Neural cell (in vitro differentiated cells): ENCODE data around the gene CLNK. TPM values are rescaled to one million over a fixed set of nuclear protein-coding genes. Genes with fewer than 3 reads are reported as not detected.

Source experiments
- H2AFZ ChIP-seq: fragments of 200-600, 300-800 bp; sonication (generic), shearing (Covaris generic); 2 replicates; pipeline ENCODE4 v1.6.0; 2014; ENCODE audit warnings: low read depth, mild to moderate bottlenecking, antibody characterized with exemption, low read length, moderate library complexity
- H3F3A ChIP-seq: fragments of 200-600 bp; shearing (Covaris generic); 2 replicates; pipeline ENCODE4 v1.6.1; 2016; ENCODE audit warnings: mild to moderate bottlenecking, moderate library complexity, mixed read lengths, antibody characterized with exemption, low read length; ENCODE audit not compliant: insufficient read depth, poor library complexity, severe bottlenecking
- H3K27ac ChIP-seq: fragments of 200-600, 300-800 bp; sonication (generic), shearing (Covaris generic); 2 replicates; pipeline ENCODE4 v1.5.1; 2014; ENCODE audit warnings: mild to moderate bottlenecking, low read length, moderate library complexity
- H3K27me3 ChIP-seq: fragments of 300-800, 200-600 bp; sonication (generic), shearing (Covaris generic); 2 replicates; pipeline ENCODE4 v1.6.0; 2014; ENCODE audit warnings: mild to moderate bottlenecking, low read depth, low read length, moderate library complexity; ENCODE audit not compliant: insufficient read depth
- H3K36me3 ChIP-seq: fragments of 300-800, 200-600 bp; sonication (generic), shearing (Covaris generic); 2 replicates; pipeline ENCODE4 v1.5.1; 2014; ENCODE audit warnings: mild to moderate bottlenecking, antibody characterized with exemption, low read length, moderate library complexity; ENCODE audit not compliant: insufficient read depth
- H3K4me2 ChIP-seq: fragments of 300-800, 200-600 bp; sonication (generic), shearing (Covaris generic); 2 replicates; pipeline ENCODE4 v1.6.0; 2014; ENCODE audit warnings: mild to moderate bottlenecking, low read length
- H3K4me3 ChIP-seq: fragments of 300-800, 200-600 bp; sonication (generic), shearing (Covaris generic); 2 replicates; pipeline ENCODE4 v1.5.1; 2014; ENCODE audit warnings: mild to moderate bottlenecking, low read length, moderate library complexity
- H3K79me2 ChIP-seq: fragments of 200-600 bp; shearing (Covaris generic); replicated peaks from 2 replicates; pipeline ENCODE4 v1.6.0; 2014; ENCODE audit warnings: mild to moderate bottlenecking, low read length, moderate library complexity; ENCODE audit not compliant: insufficient read depth
- H3K9ac ChIP-seq: fragments of 300-800, 200-600 bp; sonication (generic), shearing (Covaris generic); 2 replicates; pipeline ENCODE4 v1.6.1; 2016; ENCODE audit warnings: mild to moderate bottlenecking, low read length, mixed read lengths
- H3K9me2 ChIP-seq: fragments of 200-600 bp; shearing (Covaris generic); 2 replicates; pipeline ENCODE4 v1.6.1; 2016; ENCODE audit warnings: mild to moderate bottlenecking, low read length, mixed read lengths; ENCODE audit not compliant: insufficient read depth
- H3K9me3 ChIP-seq: fragments of 200-600, 300-800 bp; sonication (generic), shearing (Covaris generic); 2 replicates; pipeline ENCODE4 v1.6.1; 2016; ENCODE audit warnings: mild to moderate bottlenecking, mixed run types, low read length, moderate library complexity, mixed read lengths
- H4K20me1 ChIP-seq: fragments of 200-600 bp; shearing (Covaris generic); 2 replicates; pipeline ENCODE4 v1.6.1; 2016; ENCODE audit warnings: mild to moderate bottlenecking, mixed run types; ENCODE audit not compliant: insufficient read depth
- EP300 ChIP-seq: fragments of 450-650 bp; conservative IDR thresholded peaks from 2 replicates; pipeline ENCODE4 v1.6.1; 2014; ENCODE audit warnings: antibody characterized with exemption, mild to moderate bottlenecking, moderate library complexity; ENCODE audit not compliant: poor library complexity, severe bottlenecking
- EZH2 ChIP-seq: fragments of 200-600, 300-800 bp; shearing (Covaris generic), sonication (generic); IDR thresholded peaks from 2 replicates; pipeline ENCODE4 v1.6.1; 2014; ENCODE audit warnings: antibody characterized with exemption, low read length, borderline replicate concordance, mild to moderate bottlenecking; ENCODE audit not compliant: insufficient read depth, poor library complexity, severe bottlenecking
- MXI1 ChIP-seq: fragments of 450-650 bp; conservative IDR thresholded peaks from 2 replicates; pipeline ENCODE4 v1.6.1; 2014; ENCODE audit warnings: antibody characterized with exemption, mild to moderate bottlenecking; ENCODE audit not compliant: poor library complexity, severe bottlenecking
- POLR2AphosphoS5 ChIP-seq: IDR thresholded peaks from 2 replicates; pipeline ENCODE4 v1.6.1; 2012
- RAD21 ChIP-seq: fragments of 450-650 bp; conservative IDR thresholded peaks from 2 replicates; pipeline ENCODE4 v1.6.1; 2014; ENCODE audit warnings: antibody characterized with exemption, mild to moderate bottlenecking, moderate library complexity
- SMC3 ChIP-seq: fragments of 450-650 bp; conservative IDR thresholded peaks from 2 replicates; pipeline ENCODE4 v1.6.1; 2014; ENCODE audit warnings: antibody characterized with exemption, mild to moderate bottlenecking, moderate library complexity; ENCODE audit not compliant: poor library complexity
- TAF1 ChIP-seq: IDR thresholded peaks from 2 replicates; pipeline ENCODE4 v1.6.1; 2012; ENCODE audit warnings: low read depth
- polyA plus RNA-seq: library from polyadenylated mRNA; depleted of rRNA; stranded (reverse); fragments of >200 nt; gene quantifications from 2 replicates; pipeline ENCODE4 v1.2.3, GENCODE V29; 2014
- TF ChIP-seq, protein P1 (sequence below): fragments of 450-650 bp; IDR thresholded peaks from 2 replicates; pipeline ENCODE4 v1.5.1; 2014; ENCODE audit warnings: antibody characterized with exemption, mild to moderate bottlenecking, moderate library complexity; ENCODE audit not compliant: poor library complexity, severe bottlenecking
- TF ChIP-seq, protein P2 (sequence below): IDR thresholded peaks from 2 replicates; pipeline ENCODE4 v1.6.1; 2012; ENCODE audit warnings: borderline replicate concordance

The CLNK gene
- polyA plus RNA-seq, 1 donor from 2014 or later, result not detected

DNA sequence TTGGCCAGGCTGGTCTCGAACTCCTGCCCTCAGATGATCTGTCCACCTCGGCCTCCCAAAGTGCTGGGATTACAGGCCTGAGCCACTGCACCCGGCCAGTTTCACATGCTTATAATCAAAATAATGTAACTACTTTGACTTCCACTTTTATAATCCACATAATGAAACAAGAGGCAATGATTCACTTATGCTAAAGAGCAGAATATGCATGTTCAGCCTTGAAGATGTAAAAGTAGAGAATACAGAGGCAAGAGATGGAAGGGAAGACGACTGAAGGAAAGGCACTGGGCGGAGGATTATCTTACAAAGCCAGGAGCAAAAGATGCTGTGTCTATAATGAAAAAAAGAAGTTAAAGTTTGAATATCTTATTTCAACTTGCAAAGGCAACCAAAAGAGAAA is 214.1 kb downstream of the CLNK start:
- TF ChIP-seq, protein P1, sequence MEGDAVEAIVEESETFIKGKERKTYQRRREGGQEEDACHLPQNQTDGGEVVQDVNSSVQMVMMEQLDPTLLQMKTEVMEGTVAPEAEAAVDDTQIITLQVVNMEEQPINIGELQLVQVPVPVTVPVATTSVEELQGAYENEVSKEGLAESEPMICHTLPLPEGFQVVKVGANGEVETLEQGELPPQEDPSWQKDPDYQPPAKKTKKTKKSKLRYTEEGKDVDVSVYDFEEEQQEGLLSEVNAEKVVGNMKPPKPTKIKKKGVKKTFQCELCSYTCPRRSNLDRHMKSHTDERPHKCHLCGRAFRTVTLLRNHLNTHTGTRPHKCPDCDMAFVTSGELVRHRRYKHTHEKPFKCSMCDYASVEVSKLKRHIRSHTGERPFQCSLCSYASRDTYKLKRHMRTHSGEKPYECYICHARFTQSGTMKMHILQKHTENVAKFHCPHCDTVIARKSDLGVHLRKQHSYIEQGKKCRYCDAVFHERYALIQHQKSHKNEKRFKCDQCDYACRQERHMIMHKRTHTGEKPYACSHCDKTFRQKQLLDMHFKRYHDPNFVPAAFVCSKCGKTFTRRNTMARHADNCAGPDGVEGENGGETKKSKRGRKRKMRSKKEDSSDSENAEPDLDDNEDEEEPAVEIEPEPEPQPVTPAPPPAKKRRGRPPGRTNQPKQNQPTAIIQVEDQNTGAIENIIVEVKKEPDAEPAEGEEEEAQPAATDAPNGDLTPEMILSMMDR, result no peak
- no peak for TF ChIP-seq EZH2
- H3K27ac ChIP-seq, result no peak overlapping the region
- H3K36me3 ChIP-seq, result no peaks in the 10 kb centered on the region

DNA sequence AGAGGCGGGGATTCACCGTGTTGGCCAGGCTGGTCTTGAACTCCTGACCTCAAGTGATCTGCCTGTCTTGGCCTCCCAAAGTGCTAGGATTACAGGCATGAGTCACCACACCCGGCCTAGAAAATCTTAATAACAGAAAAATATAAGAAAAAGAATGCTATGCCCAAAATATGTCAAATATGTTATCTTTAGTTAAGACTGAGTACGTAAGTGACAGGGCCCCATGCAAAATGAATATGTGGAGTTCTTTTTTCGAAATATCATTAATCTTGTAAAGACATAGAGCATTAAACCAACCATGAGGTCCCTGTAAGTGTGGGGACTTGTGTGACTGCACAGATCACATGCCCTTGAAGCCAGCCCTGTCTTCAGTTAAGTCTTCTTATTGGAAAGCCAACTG is 218.4 kb downstream of the CLNK start:
- no peak overlapping the region for H3K4me3 ChIP-seq
- TF ChIP-seq, protein P2, sequence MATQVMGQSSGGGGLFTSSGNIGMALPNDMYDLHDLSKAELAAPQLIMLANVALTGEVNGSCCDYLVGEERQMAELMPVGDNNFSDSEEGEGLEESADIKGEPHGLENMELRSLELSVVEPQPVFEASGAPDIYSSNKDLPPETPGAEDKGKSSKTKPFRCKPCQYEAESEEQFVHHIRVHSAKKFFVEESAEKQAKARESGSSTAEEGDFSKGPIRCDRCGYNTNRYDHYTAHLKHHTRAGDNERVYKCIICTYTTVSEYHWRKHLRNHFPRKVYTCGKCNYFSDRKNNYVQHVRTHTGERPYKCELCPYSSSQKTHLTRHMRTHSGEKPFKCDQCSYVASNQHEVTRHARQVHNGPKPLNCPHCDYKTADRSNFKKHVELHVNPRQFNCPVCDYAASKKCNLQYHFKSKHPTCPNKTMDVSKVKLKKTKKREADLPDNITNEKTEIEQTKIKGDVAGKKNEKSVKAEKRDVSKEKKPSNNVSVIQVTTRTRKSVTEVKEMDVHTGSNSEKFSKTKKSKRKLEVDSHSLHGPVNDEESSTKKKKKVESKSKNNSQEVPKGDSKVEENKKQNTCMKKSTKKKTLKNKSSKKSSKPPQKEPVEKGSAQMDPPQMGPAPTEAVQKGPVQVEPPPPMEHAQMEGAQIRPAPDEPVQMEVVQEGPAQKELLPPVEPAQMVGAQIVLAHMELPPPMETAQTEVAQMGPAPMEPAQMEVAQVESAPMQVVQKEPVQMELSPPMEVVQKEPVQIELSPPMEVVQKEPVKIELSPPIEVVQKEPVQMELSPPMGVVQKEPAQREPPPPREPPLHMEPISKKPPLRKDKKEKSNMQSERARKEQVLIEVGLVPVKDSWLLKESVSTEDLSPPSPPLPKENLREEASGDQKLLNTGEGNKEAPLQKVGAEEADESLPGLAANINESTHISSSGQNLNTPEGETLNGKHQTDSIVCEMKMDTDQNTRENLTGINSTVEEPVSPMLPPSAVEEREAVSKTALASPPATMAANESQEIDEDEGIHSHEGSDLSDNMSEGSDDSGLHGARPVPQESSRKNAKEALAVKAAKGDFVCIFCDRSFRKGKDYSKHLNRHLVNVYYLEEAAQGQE, result no peak
- TF ChIP-seq, protein P1, result no peak
- TF ChIP-seq EZH2 (no peak), TAF1 (no peak), RAD21 (no peak), EP300 (no peak), MXI1 (no peak), SMC3 (no peak), POLR2AphosphoS5 (no peak)
- no peaks in the 10 kb centered on the region for H3F3A ChIP-seq
- no peak overlapping the region for H3K4me2 ChIP-seq
- H3K36me3 ChIP-seq, result no peaks in the 10 kb centered on the region
- no peaks in the 10 kb centered on the region for H3K9me2 ChIP-seq
- peaks cover 7% of the 10 kb centered on the region for H3K9me3 ChIP-seq
- H2AFZ ChIP-seq, result no peak overlapping the region
- H3K27ac ChIP-seq, result no peak overlapping the region
- no peak overlapping the region for H3K9ac ChIP-seq
- H3K27me3 ChIP-seq, result peaks cover 6% of the 10 kb centered on the region
- no peaks in the 10 kb centered on the region for H4K20me1 ChIP-seq
- H3K79me2 ChIP-seq, result no peaks in the 10 kb centered on the region

More for the DNA sequence above, 214.1 kb downstream of the CLNK start:
- Histone ChIP-seq H3K9me2 (no peaks in the 10 kb centered on the region), H3K9me3 (no peaks in the 10 kb centered on the region), H3K4me2 (no peak overlapping the region), H3K79me2 (no peaks in the 10 kb centered on the region), H2AFZ (no peak overlapping the region), H4K20me1 (no peaks in the 10 kb centered on the region), H3K9ac (no peak overlapping the region), H3F3A (no peaks in the 10 kb centered on the region), H3K4me3 (no peak overlapping the region), H3K27me3 (no peaks in the 10 kb centered on the region)
